K562 (cell line): Measurements from ENCODE around the gene SMIM35. TPM values are rescaled to one million over a fixed set of nuclear protein-coding genes. Genes with fewer than 3 reads are reported as not detected.

Source experiments
- ATAC-seq: fragments of 200-7000 bp; cut with Tn5 transposase; 3 replicates; pipeline ENCODE4 v1.9.1; 2020; ENCODE audit warnings: moderate library complexity
- BruUV-seq: library from RNA; stranded (reverse); fragments of 400-500 nt; replicated peaks from 2 replicates; lab custom pipeline; 2021; lab: Mats Ljungman, UMichigan
- CTCF ChIA-PET: fragments of 300-600 bp; formaldehyde crosslinking; extraction: SDS; loops from one replicate; lab custom pipeline; 2021; ENCODE audit warnings: low intra/inter-chr PET ratio; lab: Yijun Ruan, JAX
- POLR2A ChIA-PET: fragments of 300-600, 350-650 bp; sonication (Branson Sonifier 250); formaldehyde crosslinking; extraction: SDS; loops from one replicate; lab custom pipeline; 2021; ENCODE audit warnings: antibody characterized with exemption, inconsistent platforms; lab: Yijun Ruan, JAX
- DNase-seq, 4 experiments: peaks; one replicate each; pipeline versions ENCODE4 v3.0.0 to v3.0.0-alpha.2; 2011 to 2018; ENCODE audit warnings: low spot score in 3 of 4, mixed read lengths in 3 of 4; ENCODE audit errors: extremely low read depth in 1 of 4
- FAIRE-seq: peaks from 2 replicates; lab custom pipeline; 2011; peaks lifted over from hg19 to GRCh38; lab: Jason Lieb, UNC
- H2AFZ ChIP-seq: 2 replicates; pipeline ENCODE4 v1.6.0; 2011; ENCODE audit warnings: low read depth, low read length, control low read depth, inconsistent platforms
- H3K27ac ChIP-seq: fragments of 200-600 bp; 3 replicates; pipeline ENCODE4 v1.8.0; 2011; ENCODE audit warnings: low read depth, mild to moderate bottlenecking, control low read depth, inconsistent platforms, low read length, moderate library complexity, mixed read lengths; ENCODE audit errors: extremely low read depth
- H3K27me3 ChIP-seq, 2 experiments: fragments of 300-600 bp in 1 of 2; 2 replicates in 1 of 2; 3 replicates in 1 of 2; pipeline versions ENCODE4 v1.6.0 to v1.8.0; 2011; ENCODE audit warnings: inconsistent platforms in 2 of 2, low read length in 2 of 2, mild to moderate bottlenecking in 1 of 2, mixed read lengths in 1 of 2, moderate library complexity in 1 of 2; ENCODE audit not compliant: control insufficient read depth in 2 of 2, insufficient read depth in 2 of 2
- H3K36me3 ChIP-seq: fragments of 300-600 bp; 3 replicates; pipeline ENCODE4 v1.8.0; 2011; ENCODE audit warnings: mild to moderate bottlenecking, low read length, inconsistent platforms; ENCODE audit not compliant: control insufficient read depth, insufficient read depth
- H3K4me1 ChIP-seq, 2 experiments: fragments of 200-600 bp in 1 of 2; replicated peaks in 1 of 2; 2 replicates in 1 of 2; 3 replicates in 1 of 2; pipeline versions ENCODE4 v1.5.1 to v1.8.0; 2011; ENCODE audit warnings: inconsistent platforms in 2 of 2, low read length in 2 of 2, mild to moderate bottlenecking in 1 of 2, mixed read lengths in 1 of 2, moderate library complexity in 1 of 2; ENCODE audit not compliant: control insufficient read depth in 2 of 2, insufficient read depth in 2 of 2
- H3K4me2 ChIP-seq: 2 replicates; pipeline ENCODE4 v1.6.1; 2011; ENCODE audit warnings: low read length, control low read depth, inconsistent platforms, mixed read lengths; ENCODE audit not compliant: insufficient read depth
- H3K4me3 ChIP-seq: fragments of 200-600 bp; sonication (generic), shearing (Covaris generic); 2 replicates; pipeline ENCODE4 v1.5.1; 2016; ENCODE audit warnings: control low read depth, inconsistent platforms
- H3K79me2 ChIP-seq: fragments of 200-600 bp; 3 replicates; pipeline ENCODE4 v1.8.0; 2011; ENCODE audit warnings: low read length, inconsistent platforms; ENCODE audit not compliant: control insufficient read depth, insufficient read depth
- H3K9ac ChIP-seq, 2 experiments: 2 replicates each; pipeline versions ENCODE4 v1.6.0 to v1.6.1; 2011; ENCODE audit warnings: low read depth in 2 of 2, low read length in 2 of 2, control low read depth in 1 of 2, inconsistent platforms in 1 of 2, mild to moderate bottlenecking in 1 of 2, mixed read lengths in 1 of 2; ENCODE audit not compliant: insufficient read depth in 1 of 2
- H3K9me1 ChIP-seq: one replicate; pipeline ENCODE4 v1.6.0; 2011; ENCODE audit warnings: inconsistent platforms, mild to moderate bottlenecking, low read length, moderate library complexity; ENCODE audit not compliant: control insufficient read depth, insufficient read depth
- H3K9me3 ChIP-seq: replicated peaks from 2 replicates; pipeline ENCODE4 v1.5.1; 2011; ENCODE audit warnings: low read depth, low read length, inconsistent platforms; ENCODE audit not compliant: control insufficient read depth, insufficient read depth
- H4K20me1 ChIP-seq: replicated peaks from 2 replicates; pipeline ENCODE4 v1.6.1; 2011; ENCODE audit warnings: low read length, inconsistent platforms, mixed read lengths; ENCODE audit not compliant: control insufficient read depth, insufficient read depth
- ARHGAP35 ChIP-seq: fragments of 450-650 bp; IDR thresholded peaks from 2 replicates; pipeline ENCODE4 v1.6.1; 2018; ENCODE audit not compliant: partially characterized antibody
- CBX5 ChIP-seq: IDR thresholded peaks from 2 replicates; pipeline ENCODE4 v1.6.1; 2014; ENCODE audit warnings: low read depth, borderline replicate concordance
- CREM ChIP-seq: IDR thresholded peaks from 2 replicates; pipeline ENCODE4 v1.6.1; 2014; ENCODE audit warnings: antibody characterized with exemption, low read depth
- CTCF ChIP-seq, 3 experiments: IDR thresholded peaks in 2 of 3; conservative IDR thresholded peaks in 1 of 3; 2 replicates each; pipeline ENCODE4 v1.5.1; 2011 to 2012; ENCODE audit warnings: low read length in 3 of 3, mild to moderate bottlenecking in 3 of 3, control low read depth in 2 of 3, improper control_type of control experiment in 1 of 3, inconsistent platforms in 1 of 3, low read depth in 1 of 3, mixed read lengths in 1 of 3, moderate library complexity in 1 of 3; ENCODE audit not compliant: insufficient read depth in 2 of 3
- ETV1 ChIP-seq: fragments of 450-650 bp; conservative IDR thresholded peaks from 2 replicates; pipeline ENCODE4 v1.6.1; 2016; ENCODE audit warnings: missing genetic modification characterization, control low read depth, low read depth, missing compliant biosample characterization
- FOSL1 ChIP-seq: fragments of 200-800 bp; sonication (Bioruptor generic); conservative IDR thresholded peaks from 2 replicates; pipeline ENCODE4 v1.6.1; 2016; ENCODE audit warnings: missing genetic modification characterization, missing compliant biosample characterization
- FOXJ3 ChIP-seq: sonication (generic); formaldehyde crosslinking; IDR thresholded peaks from 2 replicates; pipeline ENCODE4 v1.4.0; 2020; ENCODE audit warnings: mild to moderate bottlenecking, missing genetic modification reagents
- NR2C2 ChIP-seq, 2 experiments: fragments of 200-800 bp in 1 of 2; sonication (Bioruptor generic) in 1 of 2; sonication (generic) in 1 of 2; formaldehyde crosslinking in 1 of 2; IDR thresholded peaks; 2 replicates each; pipeline versions ENCODE4 v1.6.1 to v1.8.0; 2016 to 2022; ENCODE audit warnings: mild to moderate bottlenecking in 1 of 2, missing compliant biosample characterization in 1 of 2, missing genetic modification characterization in 1 of 2, missing genetic modification reagents in 1 of 2
- SMARCC2 ChIP-seq: fragments of 450-650 bp; IDR thresholded peaks from 2 replicates; pipeline ENCODE4 v1.6.1; 2017; ENCODE audit warnings: antibody characterized with exemption, moderate library complexity, mild to moderate bottlenecking, low read depth
- SREBF1 ChIP-seq: fragments of 150-350 bp; IDR thresholded peaks from 2 replicates; pipeline ENCODE4 v1.6.1; 2014; ENCODE audit warnings: antibody characterized with exemption, low read depth, low read length, borderline replicate concordance
- TEAD2 ChIP-seq: fragments of 450-650 bp; IDR thresholded peaks from 2 replicates; pipeline ENCODE4 v1.6.1; 2016; ENCODE audit warnings: missing genetic modification characterization, control low read depth, missing compliant biosample characterization
- ZNF143 ChIP-seq: sonication (generic); formaldehyde crosslinking; IDR thresholded peaks from 2 replicates; pipeline ENCODE4 v1.9.0; 2022; ENCODE audit warnings: mild to moderate bottlenecking, missing genetic modification reagents
- ZNF23 ChIP-seq: fragments of 250-450 bp; sonication (Bioruptor Pico); IDR thresholded peaks from 2 replicates; pipeline ENCODE4 v1.4.0; 2020; ENCODE audit warnings: mild to moderate bottlenecking
- ZZZ3 ChIP-seq: fragments of 450-650 bp; IDR thresholded peaks from 2 replicates; pipeline ENCODE4 v1.6.1; 2016; ENCODE audit warnings: antibody characterized with exemption, mild to moderate bottlenecking, moderate library complexity
- WGBS: fragments of 100-300 bp; shearing (Covaris generic); methylation state at CpG from one replicate; pipeline ENCODE4 v1.1.6; 2016; ENCODE audit warnings: low coverage, mixed read lengths; ENCODE audit not compliant: insufficient coverage; ENCODE audit errors: missing lambda C conversion rate; 5-methylcytosine and 5-hydroxymethylcytosine counted together
- in situ Hi-C: fragments of 300-500 bp; cut with MboI; formaldehyde crosslinking; loops from 4 replicates; pipeline ENCODE4 v1.15.0; 2018; ENCODE audit warnings: inconsistent platforms, mixed read lengths
- intact Hi-C: fragments of 100-400 bp; cut with micrococcal nuclease; formaldehyde crosslinking; loops from 2 replicates; pipeline ENCODE4 v1.14.2; 2022
- polyA plus RNA-seq, 8 experiments: library from polyadenylated mRNA; depleted of rRNA in 4 of 8; stranded (reverse) in 5 of 8; unstranded in 3 of 8; fragments of >200 nt; fragmentation: Nextera tagmentation in 2 of 8; fragmentation: Illumina TruSeq in 1 of 8; extraction: Ambion mirVana in 2 of 8; extraction: Trizol in 1 of 8; gene quantifications; 2 replicates each; pipeline versions ENCODE4 v1.2.1 to v1.2.3, GENCODE V29; 2011 to 2014; ENCODE audit warnings: inconsistent platforms in 1 of 8, missing spikeins in 1 of 8
- total RNA-seq, 7 experiments: library from RNA; depleted of rRNA in 6 of 7; stranded (reverse); fragments of >200 nt in 6 of 7; fragmentation: Illumina TruSeq in 2 of 7; extraction: Trizol in 2 of 7; gene quantifications; 2 replicates each; pipeline versions ENCODE4 v1.2.1 to v1.2.3, GENCODE V29; 2011 to 2021; ENCODE audit warnings: low replicate concordance in 1 of 7
- TF ChIP-seq, protein P1 (sequence below): fragments of 450-650 bp; IDR thresholded peaks from 2 replicates; pipeline ENCODE4 v1.6.1; 2016; ENCODE audit warnings: borderline replicate concordance
- TF ChIP-seq, protein P2 (sequence below): sonication (generic); formaldehyde crosslinking; IDR thresholded peaks from 2 replicates; pipeline ENCODE4 v1.8.1; 2023; ENCODE audit warnings: mild to moderate bottlenecking, missing genetic modification reagents

SMIM35 gene
- total and polyA plus RNA-seq, 9 of the 15 experiments (the other 6 are each of a cell fraction or from before 2014, with no cell fraction given), result 0.03 TPM; not detected in 7

GRCh38 chr11:118010738-118011461, 75.9 kb downstream of the SMIM35 start:
- Histone ChIP-seq H3K79me2 (no peaks in the 10 kb centered on the region), H3K4me1 (peaks cover 58 to 66% of the 10 kb centered on the region in 2 experiments), H4K20me1 (no peaks in the 10 kb centered on the region), H3K9me3 (no peaks in the 10 kb centered on the region), H3K4me2 (0 out of 2 replicates have a peak overlapping the region, but pooled peaks have one; percentile 14), H3K27me3 (no peaks in the 10 kb centered on the region), H3K36me3 (no peaks in the 10 kb centered on the region; the same call in 2 of the 3 replicates), H3K4me3 (no peak overlapping the region), H3K27ac (peak overlapping the region; percentile 39; the same call in 2 of the 3 replicates), H3K9me1 (no peaks in the 10 kb centered on the region), H2AFZ (peak overlapping the region; percentile 71), H3K9ac (peak overlapping the region; percentile 12 to 72; a peak in 2 of 4 replicates)
- ChIA-PET CTCF (no interaction called here), POLR2A (interaction anchor here (1.2 kb wide), 1 partner anchor 9 kb away, joined by 5 read pairs; no protein-coding TSS in a partner anchor)
- 52% methylated on average over 20 of the region's 21 CpGs for WGBS
- BruUV-seq, result no TSS peak
- DNase-seq (peak in 2 of 4 experiments; percentile 39 to 55), FAIRE-seq (no peak), ATAC-seq (peak; percentile 46)
- in situ Hi-C loops, result no loop called here
- intact Hi-C loops, result no loop called here
- TF ChIP-seq TEAD2, result no peak
- TF ChIP-seq NR2C2 (CRISPR knock-in tag; IDR thresholded peaks at IDR 0.05), result no peak
- no peak for TF ChIP-seq NR2C2 (tag; IDR thresholded peaks at IDR 0.05)
- no peak for TF ChIP-seq ETV1
- TF ChIP-seq ZZZ3, result no peak
- TF ChIP-seq ZNF23 (CRISPR knock-in tag), result no peak
- TF ChIP-seq ZNF143, result no peak
- no peak for TF ChIP-seq CBX5
- TF ChIP-seq, protein P1, sequence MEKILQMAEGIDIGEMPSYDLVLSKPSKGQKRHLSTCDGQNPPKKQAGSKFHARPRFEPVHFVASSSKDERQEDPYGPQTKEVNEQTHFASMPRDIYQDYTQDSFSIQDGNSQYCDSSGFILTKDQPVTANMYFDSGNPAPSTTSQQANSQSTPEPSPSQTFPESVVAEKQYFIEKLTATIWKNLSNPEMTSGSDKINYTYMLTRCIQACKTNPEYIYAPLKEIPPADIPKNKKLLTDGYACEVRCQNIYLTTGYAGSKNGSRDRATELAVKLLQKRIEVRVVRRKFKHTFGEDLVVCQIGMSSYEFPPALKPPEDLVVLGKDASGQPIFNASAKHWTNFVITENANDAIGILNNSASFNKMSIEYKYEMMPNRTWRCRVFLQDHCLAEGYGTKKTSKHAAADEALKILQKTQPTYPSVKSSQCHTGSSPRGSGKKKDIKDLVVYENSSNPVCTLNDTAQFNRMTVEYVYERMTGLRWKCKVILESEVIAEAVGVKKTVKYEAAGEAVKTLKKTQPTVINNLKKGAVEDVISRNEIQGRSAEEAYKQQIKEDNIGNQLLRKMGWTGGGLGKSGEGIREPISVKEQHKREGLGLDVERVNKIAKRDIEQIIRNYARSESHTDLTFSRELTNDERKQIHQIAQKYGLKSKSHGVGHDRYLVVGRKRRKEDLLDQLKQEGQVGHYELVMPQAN, result no peak
- TF ChIP-seq, protein P2, sequence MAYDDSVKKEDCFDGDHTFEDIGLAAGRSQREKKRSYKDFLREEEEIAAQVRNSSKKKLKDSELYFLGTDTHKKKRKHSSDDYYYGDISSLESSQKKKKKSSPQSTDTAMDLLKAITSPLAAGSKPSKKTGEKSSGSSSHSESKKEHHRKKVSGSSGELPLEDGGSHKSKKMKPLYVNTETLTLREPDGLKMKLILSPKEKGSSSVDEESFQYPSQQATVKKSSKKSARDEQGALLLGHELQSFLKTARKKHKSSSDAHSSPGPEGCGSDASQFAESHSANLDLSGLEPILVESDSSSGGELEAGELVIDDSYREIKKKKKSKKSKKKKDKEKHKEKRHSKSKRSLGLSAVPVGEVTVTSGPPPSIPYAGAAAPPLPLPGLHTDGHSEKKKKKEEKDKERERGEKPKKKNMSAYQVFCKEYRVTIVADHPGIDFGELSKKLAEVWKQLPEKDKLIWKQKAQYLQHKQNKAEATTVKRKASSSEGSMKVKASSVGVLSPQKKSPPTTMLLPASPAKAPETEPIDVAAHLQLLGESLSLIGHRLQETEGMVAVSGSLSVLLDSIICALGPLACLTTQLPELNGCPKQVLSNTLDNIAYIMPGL (CRISPR knock-in tag), result no peak
- TF ChIP-seq CREM, result peak; percentile 83
- TF ChIP-seq ARHGAP35, result no peak
- TF ChIP-seq FOXJ3 (CRISPR knock-in tag), result no peak
- 0 out of 2 replicates have a peak, but pooled peaks have one; percentile 16 for TF ChIP-seq FOSL1
- 0 out of 2 replicates have a peak, but pooled peaks have one; percentile 37 for TF ChIP-seq SMARCC2
- no peak for TF ChIP-seq CTCF (IDR thresholded peaks at IDR 0.05 in 2 of 3, conservative IDR thresholded peaks at IDR 0.05 in 1 of 3; ENCODE audit: insufficient read depth in 2 of 3, low read depth in 1 of 3, low read length in 3 of 3)
- TF ChIP-seq SREBF1, result no peak
